ENCODE data around the gene NR1D1.

- TF ChIP-seq POLR2AphosphoS5 (IDR thresholded peaks at IDR 0.05; ENCODE audit: low read depth, low read length) (no peak), POLR2A (IDR thresholded peaks at IDR 0.05; ENCODE audit: low read depth, low read length) (no peak), TAF1 (IDR thresholded peaks at IDR 0.05; ENCODE audit: borderline replicate concordance, low read depth, low read length) (no peak)
Measured at GRCh38 chr17:40056379-40057015, 43.9 kb downstream of the NR1D1 start.
